Kidney (tissue), 14 donors: ENCODE measurements around the gene ADARB1. TPM values are rescaled to one million over a fixed set of nuclear protein-coding genes. Genes with fewer than 3 reads are reported as not detected.

Experiments
- DNase-seq, 5 donors: peaks; one replicate each; pipeline ENCODE4 v3.0.0-alpha.2; 2013 to 2020
- FAIRE-seq: peaks from 2 replicates; lab custom pipeline; 2012; peaks lifted over from hg19 to GRCh38; lab: Jason Lieb, UNC
- H3K27ac ChIP-seq, 2 donors: one replicate each; pipeline ENCODE4 v1.7.0; 2013; ENCODE audit warnings: low read depth in 2 of 2, low read length in 2 of 2, inconsistent platforms in 1 of 2
- H3K27me3 ChIP-seq: one replicate; pipeline ENCODE4 v1.7.1; 2013; ENCODE audit warnings: low read length, inconsistent platforms; ENCODE audit not compliant: control insufficient read depth, insufficient read depth
- H3K36me3 ChIP-seq, 3 donors: one replicate each; pipeline versions ENCODE4 v1.7.0 to v1.7.1; 2013; ENCODE audit warnings: low read length in 3 of 3, control low read depth in 1 of 3, inconsistent platforms in 1 of 3; ENCODE audit not compliant: insufficient read depth in 3 of 3, control insufficient read depth in 2 of 3
- H3K4me1 ChIP-seq, 3 donors: one replicate each; pipeline versions ENCODE4 v1.7.0 to v1.7.1; 2013; ENCODE audit warnings: low read length in 3 of 3, inconsistent platforms in 1 of 3, low read depth in 1 of 3; ENCODE audit not compliant: control insufficient read depth in 2 of 3, insufficient read depth in 2 of 3
- H3K4me3 ChIP-seq, 3 donors: one replicate each; pipeline versions ENCODE4 v1.7.0 to v1.8.1; 2013; ENCODE audit warnings: low read length in 3 of 3, control low read depth in 1 of 3, inconsistent platforms in 1 of 3
- H3K9ac ChIP-seq, 3 donors: one replicate each; pipeline versions ENCODE4 v1.7.0 to v1.7.1; 2013; ENCODE audit warnings: low read length in 3 of 3, control low read depth in 1 of 3, inconsistent platforms in 1 of 3
- H3K9me3 ChIP-seq, 3 donors: one replicate each; pipeline versions ENCODE4 v1.7.0 to v1.7.1; 2013; ENCODE audit warnings: low read length in 3 of 3, control low read depth in 1 of 3, inconsistent platforms in 1 of 3; ENCODE audit not compliant: control insufficient read depth in 2 of 3, insufficient read depth in 1 of 3
- CTCF ChIP-seq: IDR thresholded peaks from 3 replicates; pipeline ENCODE4 v1.5.1; 2012; ENCODE audit warnings: mild to moderate bottlenecking, moderate library complexity, borderline replicate concordance; ENCODE audit not compliant: insufficient read depth; ENCODE audit errors: extremely low read depth
- intact Hi-C: fragments of 100-400 bp; cut with DNase I; formaldehyde crosslinking; loops from one replicate; pipeline ENCODE4 v1.11.1; 2022
- polyA plus RNA-seq: library from polyadenylated mRNA; stranded (reverse); fragments of 350-450 nt; fragmentation: Illumina TruSeq; extraction: RNeasy Lipid Tissue Mini Kit (QIAGEN cat#74804); gene quantifications from one replicate; pipeline ENCODE4 v1.2.3, GENCODE V29; 2014; ENCODE audit warnings: low read depth, low replicate concordance; ENCODE audit not compliant: insufficient read depth
- total RNA-seq: library from RNA; stranded (reverse); fragmentation: NEBNext Ultra II Directional; extraction: Animal tissue kit (Norgen Biotek cat#: 25700); gene quantifications from one replicate; pipeline ENCODE4 v1.2.1, GENCODE V29; 2021
- donor health status: control.
- donor health status: control.
- donor health status: control.
- donor health status: control.
- donor health status: control.
- donor health status: DM: yes; HTN: yes; CAD: no.
- donor health status: Normal renal cell carcinoma (clear cell type).

The ADARB1 gene
- total and polyA plus RNA-seq, 2 donors from 2014 or later, result 6.7 to 34.9 TPM

GRCh38 chr21:45203983-45204382, 129.6 kb downstream of the ADARB1 start:
- intact Hi-C loops, result no loop called here
- Histone ChIP-seq H3K9ac (no peak overlapping the region), H3K36me3 (peaks cover 0 to 6% (median 2%) of the 10 kb centered on the region in 3 donors), H3K4me1 (no peaks in the 10 kb centered on the region), H3K9me3 (no peaks in the 10 kb centered on the region), H3K27me3 (no peaks in the 10 kb centered on the region), H3K4me3 (no peak overlapping the region), H3K27ac (no peak overlapping the region)
- FAIRE-seq (no peak), DNase-seq (no peak)
- no peak for TF ChIP-seq CTCF

- peaks cover 0 to 6% (median 2%) of the 10 kb centered on the region in 3 donors for H3K36me3 ChIP-seq
- H3K27me3 ChIP-seq, result no peaks in the 10 kb centered on the region
- no peak overlapping the region for H3K27ac ChIP-seq
- TF ChIP-seq CTCF, result no peak
- DNase-seq, result no peak
- no peaks in the 10 kb centered on the region for H3K9me3 ChIP-seq
- intact Hi-C loops, result no loop called here
- H3K9ac ChIP-seq, result no peak overlapping the region
- no peaks in the 10 kb centered on the region for H3K4me1 ChIP-seq
- H3K4me3 ChIP-seq, result no peak overlapping the region
- no peak for FAIRE-seq
These were observed 130.0 kb downstream of the ADARB1 start for GRCh38 chr21:45204395-45204794.

GRCh38 chr21:45207839-45208626, 133.7 kb downstream of the ADARB1 start:
- DNase-seq, result no peak

More at GRCh38 chr21:45207839-45208626, 133.7 kb downstream of the ADARB1 start:
- Histone ChIP-seq H3K9ac (no peak overlapping the region), H3K4me3 (no peak overlapping the region), H3K4me1 (no peaks in the 10 kb centered on the region), H3K27ac (no peak overlapping the region), H3K27me3 (no peaks in the 10 kb centered on the region), H3K36me3 (peaks cover 0 to 6% (median 3%) of the 10 kb centered on the region in 3 donors), H3K9me3 (no peaks in the 10 kb centered on the region)
- FAIRE-seq, result no peak
- intact Hi-C loops, result no loop called here
- TF ChIP-seq CTCF, result no peak
